ENCODE measurements around the gene CPNE1. TPM values are rescaled to one million over a fixed set of nuclear protein-coding genes. Genes with fewer than 3 reads are reported as not detected.

The CPNE1 gene
- total RNA-seq, 1 experiment from 2014 or later = 155 TPM

DNA sequence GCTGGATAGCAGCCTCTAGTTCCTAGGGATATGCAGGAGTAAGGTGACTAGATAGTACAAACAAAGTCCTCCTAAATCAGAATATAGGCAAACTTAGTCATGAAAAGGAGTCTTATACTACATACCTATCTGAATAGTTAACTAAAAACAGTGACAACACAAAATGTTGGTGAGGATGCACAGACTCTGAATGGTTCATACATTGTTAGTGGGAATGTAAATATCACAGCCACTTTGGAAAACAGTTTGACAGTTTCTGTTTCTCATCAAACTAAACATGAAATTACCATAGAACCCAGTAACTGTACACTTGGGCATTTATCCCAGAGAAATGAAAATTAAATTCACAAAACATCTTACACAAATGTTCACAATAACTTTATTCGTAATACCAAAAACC is 17.3 kb upstream of the CPNE1 start:
- Histone ChIP-seq H2BK120ac (ENCODE audit: low read depth, low read length, poor library complexity, severe bottlenecking) (no peak overlapping the region), H2BK15ac (ENCODE audit: low read depth, low read length) (no peak overlapping the region), H3K4ac (ENCODE audit: low read depth, low read length) (no peak overlapping the region), H3K4me2 (ENCODE audit: insufficient read depth, insufficient read length, low read length) (no peak overlapping the region), H3K9ac (ENCODE audit: extremely low read depth, insufficient read length, low read length) (no peak overlapping the region), H3K23ac (ENCODE audit: insufficient read length, low read depth, low read length) (no peak overlapping the region), H2BK20ac (ENCODE audit: low read depth, low read length, poor library complexity, severe bottlenecking) (no peak overlapping the region), H3K23me2 (ENCODE audit: insufficient read length, low read depth, low read length, poor library complexity, severe bottlenecking) (no peaks in the 10 kb centered on the region), H4K91ac (ENCODE audit: insufficient read length, low read depth, low read length) (no peak overlapping the region), H3K18ac (ENCODE audit: insufficient read length, low read depth, low read length) (no peak overlapping the region), H2BK12ac (ENCODE audit: insufficient read length, low read depth, low read length) (no peak overlapping the region), H3K4me1 (ENCODE audit: insufficient read depth, low read length) (no peaks in the 10 kb centered on the region), H3K14ac (ENCODE audit: insufficient read depth, low read length) (no peak overlapping the region), H3K9me3 (ENCODE audit: control insufficient read depth, low read depth, low read length) (no peaks in the 10 kb centered on the region), H2AK5ac (ENCODE audit: insufficient read length, low read length) (no peak overlapping the region), H2AFZ (ENCODE audit: low read length) (no peak overlapping the region), H3K27ac (ENCODE audit: insufficient read length, low read depth, low read length) (no peak overlapping the region), H3K56ac (ENCODE audit: insufficient read length, low read depth, low read length) (no peak overlapping the region), H2BK5ac (ENCODE audit: insufficient read length, low read length) (no peak overlapping the region), H4K8ac (replicated peaks; ENCODE audit: insufficient read length, low read depth, low read length) (no peak overlapping the region), H3K79me2 (ENCODE audit: insufficient read depth, low read length) (no peaks in the 10 kb centered on the region), H4K20me1 (ENCODE audit: control insufficient read depth, insufficient read depth, insufficient read length) (no peaks in the 10 kb centered on the region), H4K5ac (ENCODE audit: insufficient read length, low read depth, low read length) (no peak overlapping the region), H3K27me3 (ENCODE audit: insufficient read depth, low read length) (no peaks in the 10 kb centered on the region), H3K79me1 (ENCODE audit: insufficient read depth, low read depth, low read length, poor library complexity, severe bottlenecking) (no peaks in the 10 kb centered on the region), H3T11ph (ENCODE audit: low read length) (no peak overlapping the region)
- TF ChIP-seq CTCF (conservative IDR thresholded peaks at IDR 0.05) = no peak
- no peaks in the 10 kb centered on the region for H3K27me3 Mint-ChIP-seq (ENCODE audit: low read depth)
- peaks cover 3 to 14% (median 10%) of the 10 kb centered on the region in 3 experiments; a peak in 6 of 7 replicates for H3K36me3 Mint-ChIP-seq (ENCODE audit: insufficient read depth in 1 of 3, low read depth in 3 of 3)
- 83% methylated on average over 1 of the region's 1 CpG for WGBS (ENCODE audit: extremely low coverage, insufficient read length, low lambda C conversion rate)
- peaks cover 0 to 3% of the 10 kb centered on the region in 2 experiments; a peak in 1 of 4 replicates for H3K4me1 Mint-ChIP-seq
- DNase-seq = no peak
- no peak overlapping the region for H3K4me3 Mint-ChIP-seq
- H3K27ac Mint-ChIP-seq = no peak overlapping the region
- no peaks in the 10 kb centered on the region for H3K9me3 Mint-ChIP-seq

Data from H9 (cell line).